DOHH2 (cell line): ENCODE results near the gene CNTN5.

Experiments used
- H3F3A ChIP-seq: fragments of 200-600 bp; sonication (generic), shearing (Covaris generic); 2 replicates; pipeline ENCODE4 v1.6.0; 2016; ENCODE audit warnings: antibody characterized with exemption, mild to moderate bottlenecking; ENCODE audit not compliant: control insufficient read depth, insufficient read depth
- H3K27ac ChIP-seq: fragments of 200-600 bp; sonication (generic); 2 replicates; pipeline ENCODE4 v1.5.1; 2014; ENCODE audit warnings: low read depth, mild to moderate bottlenecking, low read length, moderate library complexity
- H3K27me3 ChIP-seq: fragments of 200-600 bp; sonication (generic); 2 replicates; pipeline ENCODE4 v1.6.1; 2014; ENCODE audit warnings: mild to moderate bottlenecking, low read length, mixed read lengths; ENCODE audit not compliant: control insufficient read depth
- H3K36me3 ChIP-seq: fragments of 200-600 bp; sonication (generic); 2 replicates; pipeline ENCODE4 v1.6.1; 2014; ENCODE audit warnings: mild to moderate bottlenecking, low read length, moderate library complexity, mixed read lengths; ENCODE audit not compliant: control insufficient read depth
- H3K4me1 ChIP-seq: fragments of 200-600 bp; sonication (generic); 2 replicates; pipeline ENCODE4 v1.6.1; 2014; ENCODE audit warnings: mild to moderate bottlenecking, low read length, mixed read lengths; ENCODE audit not compliant: control insufficient read depth
- H3K4me2 ChIP-seq: fragments of 200-600 bp; sonication (generic); 2 replicates; pipeline ENCODE4 v1.6.0; 2014; ENCODE audit warnings: mild to moderate bottlenecking, low read length, moderate library complexity
- H3K4me3 ChIP-seq: fragments of 200-600 bp; sonication (generic); 2 replicates; pipeline ENCODE4 v1.5.1; 2014; ENCODE audit warnings: mild to moderate bottlenecking, low read length, mixed read lengths
- H3K79me2 ChIP-seq: fragments of 200-600 bp; sonication (generic); 2 replicates; pipeline ENCODE4 v1.6.1; 2014; ENCODE audit warnings: mild to moderate bottlenecking, low read length, mixed read lengths; ENCODE audit not compliant: control insufficient read depth
- H3K9me2 ChIP-seq: fragments of 200-600 bp; sonication (generic); replicated peaks from 2 replicates; pipeline ENCODE4 v1.6.1; 2014; ENCODE audit warnings: mild to moderate bottlenecking, low read length, mixed read lengths; ENCODE audit not compliant: control insufficient read depth
- H3K9me3 ChIP-seq: fragments of 200-600 bp; sonication (generic); 2 replicates; pipeline ENCODE4 v1.6.1; 2014; ENCODE audit warnings: antibody characterized with exemption, low read length, mixed read lengths; ENCODE audit not compliant: control insufficient read depth, insufficient read depth
- H4K20me1 ChIP-seq: fragments of 200-600 bp; sonication (generic); 2 replicates; pipeline ENCODE4 v1.6.0; 2014; ENCODE audit warnings: low read depth, mild to moderate bottlenecking, antibody characterized with exemption, low read length, moderate library complexity; ENCODE audit not compliant: control insufficient read depth, insufficient read depth
- CTCF ChIP-seq: fragments of 200-600 bp; sonication (generic); IDR thresholded peaks from one replicate; pipeline ENCODE4 v1.5.1; 2014; ENCODE audit warnings: antibody characterized with exemption, mild to moderate bottlenecking, low read depth, low read length; ENCODE audit not compliant: poor library complexity, severe bottlenecking
- EZH2phosphoT487 ChIP-seq: fragments of 200-600 bp; sonication (generic); IDR thresholded peaks from 2 replicates; pipeline ENCODE4 v1.6.1; 2017; ENCODE audit warnings: borderline replicate concordance, mild to moderate bottlenecking, antibody characterized with exemption, low read length, moderate library complexity, mixed read lengths

Gene CNTN5

DNA sequence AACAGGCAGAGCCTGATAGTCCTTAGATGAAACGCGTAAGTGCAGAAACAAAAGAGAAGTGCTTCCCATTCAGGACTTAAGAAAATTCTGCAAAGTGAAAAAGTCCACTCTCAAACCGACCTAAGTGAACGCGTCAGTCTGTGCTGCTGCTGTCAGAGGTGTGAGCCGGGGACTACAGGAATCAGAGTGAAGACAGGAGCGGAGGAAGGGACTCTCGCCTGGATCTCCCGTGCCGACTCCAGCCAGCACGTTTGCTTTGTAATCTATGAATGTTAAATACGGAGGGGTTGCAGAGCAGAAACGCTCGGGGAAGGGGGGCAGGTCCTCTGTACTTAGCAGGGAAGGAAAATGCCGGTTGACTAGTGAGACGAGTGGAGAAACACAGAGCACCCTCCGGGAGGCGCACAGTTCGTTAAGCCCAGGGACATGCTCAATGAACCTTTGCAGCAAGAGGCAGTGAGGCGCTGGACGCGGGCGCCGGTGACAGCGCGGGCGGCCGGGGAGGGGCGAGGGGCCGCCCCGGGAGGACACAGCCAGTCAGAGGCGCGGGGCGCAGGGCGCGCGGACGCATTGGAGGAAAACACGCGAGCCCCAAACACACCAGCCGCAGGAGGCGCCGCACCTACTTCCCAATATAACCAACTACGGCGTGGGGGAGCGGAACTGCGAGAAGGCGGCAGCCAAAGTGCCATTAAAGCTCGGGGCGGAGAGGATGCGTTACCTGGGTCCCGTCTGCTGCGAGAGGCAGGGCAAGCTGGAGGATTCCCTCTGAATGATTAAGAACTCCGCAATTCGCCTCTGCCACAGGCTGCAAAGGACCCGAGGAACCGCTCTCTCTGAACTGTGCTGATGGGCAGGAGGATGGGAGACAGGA lies at the start of gene CNTN5:
CNTN5 (plus strand) TSS at position 598 of the 874 bp plus-strand sequence.
- Histone ChIP-seq H3K9me2 (no peaks in the 10 kb centered on the region), H4K20me1 (no peaks in the 10 kb centered on the region), H3K36me3 (no peaks in the 10 kb centered on the region), H3F3A (no peaks in the 10 kb centered on the region), H3K4me2 (no peak within 1 kb of the TSS), H3K4me1 (no peaks in the 10 kb centered on the region), H3K9me3 (no peaks in the 10 kb centered on the region), H3K79me2 (no peaks in the 10 kb centered on the region), H3K27ac (no peak within 1 kb of the TSS), H3K27me3 (no peaks in the 10 kb centered on the region), H3K4me3 (no peak within 1 kb of the TSS)
- no peak for TF ChIP-seq CTCF
- no peak for TF ChIP-seq EZH2phosphoT487

DNA sequence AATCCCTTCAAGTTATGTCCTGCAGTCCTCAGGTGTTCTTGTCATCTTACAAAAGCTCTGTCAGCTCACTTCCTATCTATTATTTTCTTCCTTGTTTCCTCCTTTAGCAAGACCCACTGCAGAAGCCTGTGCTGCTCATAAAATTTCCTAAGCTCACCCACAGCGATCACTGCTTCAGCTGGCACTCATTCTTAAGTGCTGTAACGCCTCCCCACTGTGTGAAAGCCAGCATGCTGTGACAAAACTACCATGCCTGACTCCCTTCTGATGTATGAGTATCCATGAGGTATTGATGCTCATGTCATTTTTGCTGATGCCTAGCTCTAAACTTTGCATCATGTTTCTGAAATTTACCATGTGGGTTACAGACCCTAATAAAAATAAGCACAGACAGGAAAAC lies 41.5 kb upstream of the CNTN5 start:
- H3K4me1 ChIP-seq: no peaks in the 10 kb centered on the region
- no peaks in the 10 kb centered on the region for H3K79me2 ChIP-seq
- no peak overlapping the region for H3K4me2 ChIP-seq
- no peaks in the 10 kb centered on the region for H3K36me3 ChIP-seq
- TF ChIP-seq CTCF: no peak
- no peak for TF ChIP-seq EZH2phosphoT487
- H3K4me3 ChIP-seq: no peak overlapping the region
- H3K27me3 ChIP-seq: no peaks in the 10 kb centered on the region
- no peaks in the 10 kb centered on the region for H3K9me3 ChIP-seq
- H3F3A ChIP-seq: no peaks in the 10 kb centered on the region
- no peaks in the 10 kb centered on the region for H3K9me2 ChIP-seq
- H4K20me1 ChIP-seq: no peaks in the 10 kb centered on the region
- H3K27ac ChIP-seq: no peak overlapping the region

DNA sequence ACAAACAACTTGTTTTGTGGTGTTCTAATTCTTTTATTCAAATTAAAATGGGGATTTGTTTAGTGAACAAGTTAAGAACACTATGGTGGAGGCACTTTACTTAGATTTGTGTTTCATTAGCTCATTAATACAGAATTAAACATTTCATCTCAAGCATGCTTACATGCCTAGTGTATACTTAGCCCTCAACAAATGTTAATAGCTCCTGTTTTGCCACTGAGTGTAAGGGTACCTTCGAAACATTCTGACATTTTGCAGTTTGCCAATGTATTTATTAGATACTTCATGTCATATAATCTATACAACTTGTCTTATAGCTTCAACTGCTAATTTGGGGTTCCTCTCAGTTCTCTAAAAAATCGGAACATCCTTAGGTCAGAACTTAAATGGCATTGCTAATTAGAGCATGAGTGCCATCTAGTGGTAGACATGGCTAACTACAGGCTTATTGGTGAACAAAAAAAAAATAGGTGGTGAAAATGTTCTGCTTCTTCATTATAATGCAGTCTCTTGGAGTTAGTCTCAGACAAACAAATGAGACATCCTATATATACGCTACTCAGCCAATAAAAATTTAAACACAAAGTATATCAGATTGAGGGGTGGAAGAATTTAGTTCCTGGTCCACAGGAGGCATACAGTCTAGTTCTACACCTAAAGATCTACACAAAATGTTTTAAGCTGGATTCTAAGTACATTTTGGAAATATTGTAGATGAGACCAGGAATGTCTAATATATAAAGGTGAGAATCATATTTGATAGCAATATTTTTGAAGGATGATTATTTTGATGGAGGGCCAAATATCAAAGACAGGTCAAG lies 4.9 kb upstream of the CNTN5 start:
- Histone ChIP-seq H3K27ac (no peak overlapping the region), H3K9me2 (no peaks in the 10 kb centered on the region)
- TF ChIP-seq CTCF (peak; percentile 72), EZH2phosphoT487 (no peak)

More for the DNA sequence above, 4.9 kb upstream of the CNTN5 start:
- Histone ChIP-seq H3K36me3 (no peaks in the 10 kb centered on the region), H3K9me3 (no peaks in the 10 kb centered on the region), H3K27me3 (no peaks in the 10 kb centered on the region), H3K79me2 (no peaks in the 10 kb centered on the region), H3F3A (no peaks in the 10 kb centered on the region), H3K4me3 (no peak overlapping the region), H3K4me2 (no peak overlapping the region), H4K20me1 (no peaks in the 10 kb centered on the region), H3K4me1 (no peaks in the 10 kb centered on the region)
